ENCODE measurements around the gene FAM117A. TPM values are rescaled to one million over a fixed set of nuclear protein-coding genes. Genes with fewer than 3 reads are reported as not detected.
A peak's percentile ranks its signal among the peaks of the same experiment; 100 is the strongest.
"Not testable (repeated sequence)": the region's sequence is repeated elsewhere in the genome, so short reads cannot be mapped to it uniquely, and the experiment has no call there.

FAM117A gene
- total RNA-seq, 3 donors from 2014 or later: 10.3 to 12.1 (median 11.6) TPM

GRCh38 chr17:49779156-49779738 lies 15.3 kb upstream of the FAM117A start:
- no peak for ATAC-seq
- H3K9me3 Mint-ChIP-seq: no peaks in the 10 kb centered on the region
- no peaks in the 10 kb centered on the region for H3K27me3 Mint-ChIP-seq (ENCODE audit: low read depth)
- DNase-seq: no peak
- no peak overlapping the region for H3K4me3 Mint-ChIP-seq
- H3K4me1 Mint-ChIP-seq (ENCODE audit: low read depth): peaks cover 8% of the 10 kb centered on the region
- H3K36me3 Mint-ChIP-seq (ENCODE audit: insufficient read depth): no peaks in the 10 kb centered on the region

GRCh38 chr17:49777563-49777962 lies 13.6 kb upstream of the FAM117A start:
- no peak for ATAC-seq
- no peak for DNase-seq
- Mint-ChIP-seq H3K4me3 (no peak overlapping the region), H3K4me1 (ENCODE audit: low read depth) (peaks cover 8% of the 10 kb centered on the region), H3K27me3 (ENCODE audit: low read depth) (no peaks in the 10 kb centered on the region), H3K36me3 (ENCODE audit: insufficient read depth) (no peaks in the 10 kb centered on the region), H3K9me3 (no peaks in the 10 kb centered on the region)

GRCh38 chr17:49776551-49777300 lies 12.8 kb upstream of the FAM117A start:
- Mint-ChIP-seq H3K9me3 (no peaks in the 10 kb centered on the region), H3K4me3 (no peak overlapping the region), H3K27me3 (ENCODE audit: low read depth) (no peaks in the 10 kb centered on the region), H3K4me1 (ENCODE audit: low read depth) (peaks cover 8% of the 10 kb centered on the region), H3K36me3 (ENCODE audit: insufficient read depth) (no peaks in the 10 kb centered on the region)
- no peak for ATAC-seq
- no peak for DNase-seq

GRCh38 chr17:49775546-49776260 lies 11.8 kb upstream of the FAM117A start:
- ATAC-seq: no peak
- Mint-ChIP-seq H3K27me3 (ENCODE audit: low read depth) (no peaks in the 10 kb centered on the region), H3K36me3 (ENCODE audit: insufficient read depth) (no peaks in the 10 kb centered on the region), H3K4me1 (ENCODE audit: low read depth) (peaks cover 8% of the 10 kb centered on the region), H3K9me3 (no peaks in the 10 kb centered on the region), H3K4me3 (no peak overlapping the region)
- DNase-seq: no peak

GRCh38 chr17:49766918-49767530 lies 3.1 kb upstream of the FAM117A start:
- DNase-seq: no peak
- Mint-ChIP-seq H3K36me3 (ENCODE audit: insufficient read depth) (no peaks in the 10 kb centered on the region), H3K4me1 (ENCODE audit: low read depth) (peaks cover 24% of the 10 kb centered on the region), H3K27me3 (ENCODE audit: low read depth) (no peaks in the 10 kb centered on the region), H3K9me3 (no peaks in the 10 kb centered on the region), H3K4me3 (no peak overlapping the region)
- ATAC-seq: no peak

GRCh38 chr17:49764559-49765180 lies 739 bp upstream of the FAM117A start:
- H3K9me3 Mint-ChIP-seq: no peaks in the 10 kb centered on the region
- no peak for ATAC-seq
- H3K4me3 Mint-ChIP-seq: peak overlapping the region; percentile 87
- H3K36me3 Mint-ChIP-seq (ENCODE audit: insufficient read depth): peaks cover 2% of the 10 kb centered on the region
- H3K27me3 Mint-ChIP-seq (ENCODE audit: low read depth): no peaks in the 10 kb centered on the region
- DNase-seq: no peak
- peaks cover 46% of the 10 kb centered on the region for H3K4me1 Mint-ChIP-seq (ENCODE audit: low read depth)

- no peaks in the 10 kb centered on the region for H3K9me3 Mint-ChIP-seq
- H3K27me3 Mint-ChIP-seq (ENCODE audit: low read depth): no peaks in the 10 kb centered on the region
- peak overlapping the region; percentile 92 for H3K4me3 Mint-ChIP-seq
- H3K4me1 Mint-ChIP-seq (ENCODE audit: low read depth): peaks cover 65% of the 10 kb centered on the region
- ATAC-seq (no peak), DNase-seq (no peak)
- H3K36me3 Mint-ChIP-seq (ENCODE audit: insufficient read depth): peaks cover 7% of the 10 kb centered on the region
Observed at GRCh38 chr17:49762151-49762941, 1.6 kb downstream of the FAM117A start.

GRCh38 chr17:49760932-49761558 lies 2.9 kb downstream of the FAM117A start:
- no peak for ATAC-seq
- Mint-ChIP-seq H3K36me3 (ENCODE audit: insufficient read depth) (peaks cover 10% of the 10 kb centered on the region), H3K4me3 (peak overlapping the region; percentile 13), H3K9me3 (no peaks in the 10 kb centered on the region), H3K27me3 (ENCODE audit: low read depth) (no peaks in the 10 kb centered on the region), H3K4me1 (ENCODE audit: low read depth) (peaks cover 77% of the 10 kb centered on the region)
- no peak for DNase-seq

- DNase-seq: no peak
Observed at GRCh38 chr17:49760296-49760695, 3.6 kb downstream of the FAM117A start.

GRCh38 chr17:49759203-49759602 lies 4.7 kb downstream of the FAM117A start:
- peaks cover 10% of the 10 kb centered on the region for H3K36me3 Mint-ChIP-seq (ENCODE audit: insufficient read depth)
- no peaks in the 10 kb centered on the region for H3K9me3 Mint-ChIP-seq
- no peaks in the 10 kb centered on the region for H3K27me3 Mint-ChIP-seq (ENCODE audit: low read depth)
- H3K4me1 Mint-ChIP-seq (ENCODE audit: low read depth): peaks cover 79% of the 10 kb centered on the region
- no peak for DNase-seq
- no peak for ATAC-seq
- no peak overlapping the region for H3K4me3 Mint-ChIP-seq

More at GRCh38 chr17:49760296-49760695, 3.6 kb downstream of the FAM117A start:
- peaks cover 81% of the 10 kb centered on the region for H3K4me1 Mint-ChIP-seq (ENCODE audit: low read depth)
- H3K36me3 Mint-ChIP-seq (ENCODE audit: insufficient read depth): peaks cover 10% of the 10 kb centered on the region
- no peak overlapping the region for H3K4me3 Mint-ChIP-seq
- no peak for ATAC-seq
- H3K27me3 Mint-ChIP-seq (ENCODE audit: low read depth): no peaks in the 10 kb centered on the region
- no peaks in the 10 kb centered on the region for H3K9me3 Mint-ChIP-seq

GRCh38 chr17:49758464-49759010 lies 5.4 kb downstream of the FAM117A start:
- peaks cover 83% of the 10 kb centered on the region for H3K4me1 Mint-ChIP-seq (ENCODE audit: low read depth)
- H3K36me3 Mint-ChIP-seq (ENCODE audit: insufficient read depth); H3K9me3 Mint-ChIP-seq; DNase-seq; H3K27me3 Mint-ChIP-seq (ENCODE audit: low read depth); H3K4me3 Mint-ChIP-seq; ATAC-seq: not testable (repeated sequence)

- Mint-ChIP-seq H3K9me3 (no peaks in the 10 kb centered on the region), H3K27me3 (ENCODE audit: low read depth) (no peaks in the 10 kb centered on the region), H3K4me1 (ENCODE audit: low read depth) (peaks cover 88% of the 10 kb centered on the region), H3K36me3 (ENCODE audit: insufficient read depth) (peaks cover 10% of the 10 kb centered on the region), H3K4me3 (no peak overlapping the region)
- DNase-seq: no peak
- no peak for ATAC-seq
Observed at GRCh38 chr17:49757151-49757777, 6.7 kb downstream of the FAM117A start.

Measured in activated T-cell treated with anti-CD3 and anti-CD28 coated beads, Interleukin-2, amount 50 U/mL, for 4 hours (primary cell).